Smooth muscle cell (in vitro differentiated cells): ENCODE data around the gene STX16. TPM values are rescaled to one million over a fixed set of nuclear protein-coding genes. Genes with fewer than 3 reads are reported as not detected.

Experiments
- DNase-seq: peaks from one replicate; lab custom pipeline; 2025; ENCODE audit not compliant: unreplicated experiment; lab: John Stamatoyannopoulos, UW
- H2AFZ ChIP-seq: fragments of 200-600 bp; sonication (generic); 2 replicates; pipeline ENCODE4 v1.6.0; 2016; ENCODE audit warnings: antibody characterized with exemption, low read depth, mild to moderate bottlenecking
- H3F3A ChIP-seq: fragments of 200-600 bp; sonication (generic); 2 replicates; pipeline ENCODE4 v1.6.0; 2017; ENCODE audit warnings: antibody characterized with exemption, low read depth
- H3K27ac ChIP-seq: fragments of 200-600 bp; sonication (generic); 2 replicates; pipeline ENCODE4 v1.5.1; 2016; ENCODE audit warnings: low read depth, mild to moderate bottlenecking
- H3K27me3 ChIP-seq: fragments of 200-600 bp; sonication (generic); 2 replicates; pipeline ENCODE4 v1.6.1; 2016; ENCODE audit warnings: low read depth, mild to moderate bottlenecking
- H3K36me3 ChIP-seq: fragments of 200-600 bp; sonication (generic); 2 replicates; pipeline ENCODE4 v1.5.1; 2016; ENCODE audit warnings: low read depth
- H3K4me1 ChIP-seq: fragments of 200-600 bp; sonication (generic); 2 replicates; pipeline ENCODE4 v1.5.1; 2016; ENCODE audit warnings: low read depth
- H3K4me2 ChIP-seq: fragments of 200-600 bp; sonication (generic); 2 replicates; pipeline ENCODE4 v1.6.0; 2016; ENCODE audit warnings: mild to moderate bottlenecking
- H3K4me3 ChIP-seq: fragments of 200-600 bp; sonication (generic); 2 replicates; pipeline ENCODE4 v1.5.1; 2016; ENCODE audit warnings: mild to moderate bottlenecking
- H3K79me2 ChIP-seq: fragments of 200-600 bp; sonication (generic); 2 replicates; pipeline ENCODE4 v1.6.0; 2016; ENCODE audit warnings: low read depth, mild to moderate bottlenecking
- H3K9ac ChIP-seq: fragments of 200-600 bp; sonication (generic); 2 replicates; pipeline ENCODE4 v1.6.0; 2016; ENCODE audit warnings: low read depth
- H3K9me3 ChIP-seq: fragments of 200-600 bp; sonication (generic); replicated peaks from 2 replicates; pipeline ENCODE4 v1.5.1; 2016; ENCODE audit warnings: low read depth
- H4K20me1 ChIP-seq: fragments of 200-600 bp; sonication (generic); 2 replicates; pipeline ENCODE4 v1.6.0; 2016; ENCODE audit warnings: low read depth
- CTCF ChIP-seq: fragments of 200-600 bp; sonication (generic); IDR thresholded peaks from 2 replicates; pipeline ENCODE4 v1.5.1; 2017; ENCODE audit warnings: borderline replicate concordance, mild to moderate bottlenecking, antibody characterized with exemption; ENCODE audit not compliant: insufficient read depth, poor library complexity, severe bottlenecking
- WGBS: methylation state at CpG from one replicate; pipeline ENCODE4 v1.1.7; 2016; ENCODE audit warnings: low lambda C conversion rate; 5-methylcytosine and 5-hydroxymethylcytosine counted together
- polyA plus RNA-seq: library from polyadenylated mRNA; unstranded; fragments of >200 nt; fragmentation: Nextera tagmentation; extraction: Ambion mirVana; gene quantifications from 2 replicates; pipeline ENCODE4 v1.2.1, GENCODE V29; 2016
- total RNA-seq: library from RNA; depleted of rRNA; stranded (reverse); fragments of >200 nt; gene quantifications from 2 replicates; pipeline ENCODE4 v1.2.3, GENCODE V29; 2014

Gene STX16
- total and polyA plus RNA-seq, 2 experiments from 2014 or later = 22.5 to 35.8 TPM

- H4K20me1 ChIP-seq = no peaks in the 10 kb centered on the region
- peaks cover 7% of the 10 kb centered on the region for H3K4me1 ChIP-seq
- no peak for TF ChIP-seq CTCF
- no peak overlapping the region for H2AFZ ChIP-seq
- peaks cover 8% of the 10 kb centered on the region for H3F3A ChIP-seq
- H3K9me3 ChIP-seq = no peaks in the 10 kb centered on the region
- no peak overlapping the region for H3K9ac ChIP-seq
- DNase-seq = no peak
- H3K79me2 ChIP-seq = no peaks in the 10 kb centered on the region
- no peak overlapping the region for H3K27ac ChIP-seq
- H3K36me3 ChIP-seq = no peaks in the 10 kb centered on the region
- no peaks in the 10 kb centered on the region for H3K27me3 ChIP-seq
- WGBS = 99% methylated on average over 4 of the region's 4 CpGs
- no peak overlapping the region for H3K4me3 ChIP-seq
- no peak overlapping the region for H3K4me2 ChIP-seq
These were observed 37.3 kb downstream of the STX16 start for GRCh38 chr20:58688414-58688813.

- Histone ChIP-seq H3K4me2 (no peak overlapping the region), H3K79me2 (no peaks in the 10 kb centered on the region), H3K9ac (no peak overlapping the region), H3K27ac (no peak overlapping the region), H3K9me3 (no peaks in the 10 kb centered on the region), H3K27me3 (no peaks in the 10 kb centered on the region), H3F3A (peaks cover 8% of the 10 kb centered on the region), H3K4me1 (peaks cover 8% of the 10 kb centered on the region), H3K4me3 (no peak overlapping the region), H3K36me3 (no peaks in the 10 kb centered on the region), H2AFZ (no peak overlapping the region), H4K20me1 (no peaks in the 10 kb centered on the region)
- WGBS = 88% methylated on average over 6 of the region's 6 CpGs
- no peak for DNase-seq
- TF ChIP-seq CTCF = no peak
These were observed 37.8 kb downstream of the STX16 start for GRCh38 chr20:58688840-58689239.

GRCh38 chr20:58690396-58691135, 39.5 kb downstream of the STX16 start:
- Histone ChIP-seq H4K20me1 (no peaks in the 10 kb centered on the region), H3K4me3 (no peak overlapping the region), H3K27me3 (no peaks in the 10 kb centered on the region), H3K4me1 (peaks cover 8% of the 10 kb centered on the region), H3K79me2 (no peaks in the 10 kb centered on the region), H3K9me3 (no peaks in the 10 kb centered on the region), H3F3A (peaks cover 8% of the 10 kb centered on the region), H2AFZ (no peak overlapping the region), H3K4me2 (no peak overlapping the region), H3K36me3 (no peaks in the 10 kb centered on the region), H3K9ac (no peak overlapping the region), H3K27ac (peak overlapping the region; percentile 76)
- 57% methylated on average over 7 of the region's 7 CpGs for WGBS
- DNase-seq = no peak
- no peak for TF ChIP-seq CTCF
